WTC11 (cell line): ENCODE data around the gene U2AF1L4. TPM values are rescaled to one million over a fixed set of nuclear protein-coding genes. Genes with fewer than 3 reads are reported as not detected.

Experiments used
- ATAC-seq: fragments of 200-7000 bp; cut with Tn5 transposase; 2 replicates; pipeline ENCODE4 v1.10.0; 2021; ENCODE audit warnings: mild to moderate bottlenecking, moderate library complexity
- CTCF ChIA-PET: fragments of 300-600 bp; sonication (Branson Sonifier 250); formaldehyde crosslinking; loops from one replicate; lab custom pipeline; 2021; ENCODE audit warnings: antibody characterized with exemption; lab: Charles Lee
- POLR2A ChIA-PET: fragments of 350-600 bp; sonication (Branson Sonifier 250); formaldehyde crosslinking; loops from one replicate; lab custom pipeline; 2021; ENCODE audit warnings: antibody characterized with exemption; lab: Charles Lee
- DNase-seq: peaks from one replicate; pipeline ENCODE4 v3.0.0; 2021; ENCODE audit warnings: low spot score
- H3K27ac Mint-ChIP-seq: 2 replicates; pipeline ENCODE4 v1.8.0; 2021; ENCODE audit warnings: mixed read lengths
- H3K27me3 Mint-ChIP-seq: 2 replicates; pipeline ENCODE4 v1.8.0; 2021; ENCODE audit warnings: low read depth, mild to moderate bottlenecking, moderate library complexity, mixed read lengths
- H3K36me3 Mint-ChIP-seq: 2 replicates; pipeline ENCODE4 v1.8.0; 2021; ENCODE audit warnings: mixed read lengths
- H3K4me1 Mint-ChIP-seq: 2 replicates; pipeline ENCODE4 v1.8.0; 2022; ENCODE audit warnings: mixed read lengths
- H3K4me3 Mint-ChIP-seq: 2 replicates; pipeline ENCODE4 v1.8.0; 2021; ENCODE audit warnings: mild to moderate bottlenecking, moderate library complexity, mixed read lengths
- H3K9me3 Mint-ChIP-seq: 2 replicates; pipeline ENCODE4 v1.8.0; 2021; ENCODE audit warnings: mixed read lengths
- ATF1 ChIP-seq: sonication (generic); formaldehyde crosslinking; IDR thresholded peaks from 2 replicates; pipeline ENCODE4 v1.8.1; 2023; ENCODE audit warnings: mild to moderate bottlenecking, moderate library complexity, missing genetic modification reagents
- ETV6 ChIP-seq: sonication (generic); formaldehyde crosslinking; IDR thresholded peaks from 2 replicates; pipeline ENCODE4 v1.8.1; 2022; ENCODE audit warnings: mild to moderate bottlenecking, missing genetic modification reagents
- FOXK1 ChIP-seq: sonication (generic); formaldehyde crosslinking; IDR thresholded peaks from 2 replicates; pipeline ENCODE4 v1.8.0; 2022; ENCODE audit warnings: mild to moderate bottlenecking, moderate library complexity, missing genetic modification reagents
- JUN ChIP-seq: sonication (generic); formaldehyde crosslinking; IDR thresholded peaks from 2 replicates; pipeline ENCODE4 v1.8.0; 2023; ENCODE audit warnings: mild to moderate bottlenecking, missing genetic modification reagents
- NFYB ChIP-seq: sonication (generic); formaldehyde crosslinking; conservative IDR thresholded peaks from 2 replicates; pipeline ENCODE4 v1.8.0; 2022; ENCODE audit warnings: low read depth, missing genetic modification reagents
- RELA ChIP-seq: sonication (generic); formaldehyde crosslinking; IDR thresholded peaks from 2 replicates; pipeline ENCODE4 v1.8.1; 2022; ENCODE audit warnings: missing genetic modification reagents, mild to moderate bottlenecking, borderline replicate concordance
- RORB ChIP-seq: fragments of 250-450 bp; sonication (Bioruptor Pico); IDR thresholded peaks from 2 replicates; pipeline ENCODE4 v1.9.0; 2021; ENCODE audit warnings: mild to moderate bottlenecking
- SP1 ChIP-seq: sonication (generic); formaldehyde crosslinking; conservative IDR thresholded peaks from 2 replicates; pipeline ENCODE4 v1.8.1; 2022; ENCODE audit warnings: missing genetic modification reagents
- TEAD1 ChIP-seq: sonication (generic); formaldehyde crosslinking; IDR thresholded peaks from 2 replicates; pipeline ENCODE4 v1.8.0; 2022; ENCODE audit warnings: mild to moderate bottlenecking, missing genetic modification reagents
- ZNF416 ChIP-seq: fragments of 250-450 bp; sonication (Bioruptor Pico); IDR thresholded peaks from 2 replicates; pipeline ENCODE4 v1.9.0; 2021; ENCODE audit warnings: mild to moderate bottlenecking, inconsistent platforms
- total RNA-seq: library from RNA; stranded (reverse); gene quantifications from 3 replicates; pipeline ENCODE4 v1.2.3, GENCODE V29; 2021
- TF ChIP-seq, protein P1 (sequence below): sonication (generic); formaldehyde crosslinking; conservative IDR thresholded peaks from 2 replicates; pipeline ENCODE4 v1.8.1; 2023; ENCODE audit warnings: mild to moderate bottlenecking, low read depth, missing genetic modification reagents, moderate library complexity
- TF ChIP-seq, protein P2 (sequence below): sonication (generic); formaldehyde crosslinking; IDR thresholded peaks from 2 replicates; pipeline ENCODE4 v1.8.0; 2022; ENCODE audit warnings: mild to moderate bottlenecking, missing genetic modification reagents
- TF ChIP-seq, protein P3 (sequence below): sonication (generic); formaldehyde crosslinking; IDR thresholded peaks from 2 replicates; pipeline ENCODE4 v1.8.0; 2022; ENCODE audit warnings: mild to moderate bottlenecking, missing genetic modification reagents
- TF ChIP-seq, protein P4 (sequence below): sonication (generic); formaldehyde crosslinking; IDR thresholded peaks from 2 replicates; pipeline ENCODE4 v1.8.1; 2023; ENCODE audit warnings: mild to moderate bottlenecking, missing genetic modification reagents

The U2AF1L4 gene
- total RNA-seq, 1 experiment from 2014 or later, result 20.9 TPM

DNA sequence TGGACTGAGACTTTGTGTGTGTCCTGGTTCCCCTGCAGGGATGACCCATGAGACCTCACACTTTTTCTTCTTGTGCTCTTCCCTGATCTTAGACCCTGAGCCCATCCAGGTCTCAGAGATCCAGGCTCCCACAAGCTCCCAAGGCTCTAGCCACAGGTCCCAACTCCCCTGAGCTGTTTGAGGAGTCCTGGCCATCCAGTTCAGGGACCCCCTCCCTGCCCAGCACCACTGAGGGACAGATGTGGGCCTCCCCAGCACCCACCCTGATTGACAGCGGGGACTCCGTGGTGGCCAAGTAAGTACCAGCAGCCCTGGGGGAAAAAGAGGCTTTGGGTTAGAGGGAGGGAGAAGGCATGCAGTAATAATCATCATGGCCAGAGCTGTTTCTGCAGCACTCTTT is 14.5 kb upstream of the U2AF1L4 start:
- DNase-seq, result no peak
- H3K27ac Mint-ChIP-seq, result no peak overlapping the region
- H3K36me3 Mint-ChIP-seq, result peaks cover 16% of the 10 kb centered on the region
- TF ChIP-seq ATF1 (CRISPR knock-in tag) (no peak), SP1 (CRISPR knock-in tag) (no peak)
- TF ChIP-seq, protein P1, sequence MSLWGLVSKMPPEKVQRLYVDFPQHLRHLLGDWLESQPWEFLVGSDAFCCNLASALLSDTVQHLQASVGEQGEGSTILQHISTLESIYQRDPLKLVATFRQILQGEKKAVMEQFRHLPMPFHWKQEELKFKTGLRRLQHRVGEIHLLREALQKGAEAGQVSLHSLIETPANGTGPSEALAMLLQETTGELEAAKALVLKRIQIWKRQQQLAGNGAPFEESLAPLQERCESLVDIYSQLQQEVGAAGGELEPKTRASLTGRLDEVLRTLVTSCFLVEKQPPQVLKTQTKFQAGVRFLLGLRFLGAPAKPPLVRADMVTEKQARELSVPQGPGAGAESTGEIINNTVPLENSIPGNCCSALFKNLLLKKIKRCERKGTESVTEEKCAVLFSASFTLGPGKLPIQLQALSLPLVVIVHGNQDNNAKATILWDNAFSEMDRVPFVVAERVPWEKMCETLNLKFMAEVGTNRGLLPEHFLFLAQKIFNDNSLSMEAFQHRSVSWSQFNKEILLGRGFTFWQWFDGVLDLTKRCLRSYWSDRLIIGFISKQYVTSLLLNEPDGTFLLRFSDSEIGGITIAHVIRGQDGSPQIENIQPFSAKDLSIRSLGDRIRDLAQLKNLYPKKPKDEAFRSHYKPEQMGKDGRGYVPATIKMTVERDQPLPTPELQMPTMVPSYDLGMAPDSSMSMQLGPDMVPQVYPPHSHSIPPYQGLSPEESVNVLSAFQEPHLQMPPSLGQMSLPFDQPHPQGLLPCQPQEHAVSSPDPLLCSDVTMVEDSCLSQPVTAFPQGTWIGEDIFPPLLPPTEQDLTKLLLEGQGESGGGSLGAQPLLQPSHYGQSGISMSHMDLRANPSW (CRISPR knock-in tag), result no peak
- H3K4me3 Mint-ChIP-seq, result peak overlapping the region; percentile 94
- H3K4me1 Mint-ChIP-seq, result peaks cover 16% of the 10 kb centered on the region
- H3K9me3 Mint-ChIP-seq, result no peaks in the 10 kb centered on the region
- H3K27me3 Mint-ChIP-seq, result peaks cover 22% of the 10 kb centered on the region
- ChIA-PET CTCF (interaction anchor here (1.0 kb wide), 1 partner anchor 25 kb away, joined by 6 read pairs; no protein-coding TSS in a partner anchor), POLR2A (no interaction called here)
- ATAC-seq, result no peak

DNA sequence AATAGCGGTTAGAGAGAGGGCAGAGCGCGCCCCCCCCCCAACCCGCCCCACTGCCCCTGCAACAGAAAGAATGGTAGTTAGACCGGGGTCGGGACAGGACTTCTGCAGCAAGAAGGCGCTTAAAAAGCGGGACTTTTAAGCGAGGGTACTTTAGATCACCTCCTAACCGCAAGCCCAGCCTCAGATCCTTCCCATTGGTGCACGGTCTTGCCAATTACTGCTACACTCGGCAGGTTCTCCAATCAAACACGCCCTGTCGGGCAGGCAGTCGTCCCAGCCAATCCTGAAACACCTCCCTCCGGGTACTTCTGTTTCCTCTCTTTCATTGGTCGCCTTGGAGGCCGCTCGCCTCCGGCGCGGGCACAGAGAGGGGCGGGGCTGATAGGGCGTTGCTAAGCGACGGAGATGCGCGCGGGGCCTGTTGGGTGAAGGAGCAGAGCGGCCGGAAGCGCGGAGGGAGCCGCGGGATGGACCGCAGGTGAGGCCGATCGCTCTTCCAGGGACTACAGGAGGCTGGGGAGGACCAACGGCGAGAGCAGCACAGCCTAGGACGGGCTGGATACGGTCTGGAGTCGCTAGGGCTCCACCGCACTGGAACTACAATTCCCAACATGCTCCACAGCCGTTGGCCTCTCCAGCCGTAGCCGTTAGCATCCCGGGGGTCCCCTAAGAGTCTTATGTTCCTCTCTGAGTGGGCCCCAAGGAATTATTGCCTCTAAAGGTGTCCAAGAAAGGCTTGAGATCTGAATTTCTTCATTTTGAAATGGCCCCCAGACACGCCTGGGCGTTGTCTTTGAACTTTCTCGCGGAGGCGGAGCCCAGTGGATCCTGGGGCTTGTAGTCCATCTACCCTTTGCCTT is 12.8 kb upstream of the U2AF1L4 start, which contains the start of gene PROSER3:
Gene PROSER3 (plus strand): TSS at position 428 of the 860 bp plus-strand sequence. CDS start 40 bp downstream, at position 468.
- POLR2A ChIA-PET, result interaction anchor here (0.7 to 2.5 kb wide), 4 partner anchors 10 to 26 kb away, joined by 3 to 13 read pairs (median 8); partner anchors contain the start of gene LIN37
- H3K36me3 Mint-ChIP-seq, result peaks cover 11% of the 10 kb centered on the region
- H3K4me1 Mint-ChIP-seq, result peaks cover 16% of the 10 kb centered on the region
- no peaks in the 10 kb centered on the region for H3K9me3 Mint-ChIP-seq
- peak; percentile 94 for ATAC-seq
- CTCF ChIA-PET, result interaction anchor here (0.7 to 2.9 kb wide), 5 partner anchors 9 to 27 kb away, joined by 3 to 13 read pairs (median 5); partner anchors contain the start of genes LIN37, PSENEN and U2AF1L4
- H3K27me3 Mint-ChIP-seq, result peaks cover 23% of the 10 kb centered on the region
- peak; percentile 99 for DNase-seq
- H3K4me3 Mint-ChIP-seq, result peak within 1 kb of the TSS; percentile 94
- H3K27ac Mint-ChIP-seq, result peak within 1 kb of the TSS; percentile 82
- TF ChIP-seq ZNF416 (CRISPR knock-in tag), result 0 out of 2 replicates have a peak, but pooled peaks have one; percentile 51
- 0 out of 2 replicates have a peak, but pooled peaks have one; percentile 56 for TF ChIP-seq FOXK1 (CRISPR knock-in tag)
- no peak for TF ChIP-seq RORB
- TF ChIP-seq, protein P2, sequence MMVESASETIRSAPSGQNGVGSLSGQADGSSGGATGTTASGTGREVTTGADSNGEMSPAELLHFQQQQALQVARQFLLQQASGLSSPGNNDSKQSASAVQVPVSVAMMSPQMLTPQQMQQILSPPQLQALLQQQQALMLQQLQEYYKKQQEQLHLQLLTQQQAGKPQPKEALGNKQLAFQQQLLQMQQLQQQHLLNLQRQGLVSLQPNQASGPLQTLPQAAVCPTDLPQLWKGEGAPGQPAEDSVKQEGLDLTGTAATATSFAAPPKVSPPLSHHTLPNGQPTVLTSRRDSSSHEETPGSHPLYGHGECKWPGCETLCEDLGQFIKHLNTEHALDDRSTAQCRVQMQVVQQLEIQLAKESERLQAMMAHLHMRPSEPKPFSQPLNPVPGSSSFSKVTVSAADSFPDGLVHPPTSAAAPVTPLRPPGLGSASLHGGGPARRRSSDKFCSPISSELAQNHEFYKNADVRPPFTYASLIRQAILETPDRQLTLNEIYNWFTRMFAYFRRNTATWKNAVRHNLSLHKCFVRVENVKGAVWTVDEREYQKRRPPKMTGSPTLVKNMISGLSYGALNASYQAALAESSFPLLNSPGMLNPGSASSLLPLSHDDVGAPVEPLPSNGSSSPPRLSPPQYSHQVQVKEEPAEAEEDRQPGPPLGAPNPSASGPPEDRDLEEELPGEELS (CRISPR knock-in tag), result peak; percentile 54; the same call in 1 of the 2 replicates
- TF ChIP-seq RELA (CRISPR knock-in tag), result no peak
- TF ChIP-seq, protein P3, sequence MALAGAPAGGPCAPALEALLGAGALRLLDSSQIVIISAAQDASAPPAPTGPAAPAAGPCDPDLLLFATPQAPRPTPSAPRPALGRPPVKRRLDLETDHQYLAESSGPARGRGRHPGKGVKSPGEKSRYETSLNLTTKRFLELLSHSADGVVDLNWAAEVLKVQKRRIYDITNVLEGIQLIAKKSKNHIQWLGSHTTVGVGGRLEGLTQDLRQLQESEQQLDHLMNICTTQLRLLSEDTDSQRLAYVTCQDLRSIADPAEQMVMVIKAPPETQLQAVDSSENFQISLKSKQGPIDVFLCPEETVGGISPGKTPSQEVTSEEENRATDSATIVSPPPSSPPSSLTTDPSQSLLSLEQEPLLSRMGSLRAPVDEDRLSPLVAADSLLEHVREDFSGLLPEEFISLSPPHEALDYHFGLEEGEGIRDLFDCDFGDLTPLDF (CRISPR knock-in tag), result no peak
- 0 out of 2 replicates have a peak, but pooled peaks have one; percentile 19 for TF ChIP-seq ETV6 (CRISPR knock-in tag)
- TF ChIP-seq JUN (CRISPR knock-in tag), result no peak
- no peak for TF ChIP-seq TEAD1 (CRISPR knock-in tag)
- TF ChIP-seq NFYB (CRISPR knock-in tag), result peak; percentile 100
- TF ChIP-seq SP1 (CRISPR knock-in tag), result peak; percentile 49; the same call in 1 of the 2 replicates
- TF ChIP-seq, protein P4, sequence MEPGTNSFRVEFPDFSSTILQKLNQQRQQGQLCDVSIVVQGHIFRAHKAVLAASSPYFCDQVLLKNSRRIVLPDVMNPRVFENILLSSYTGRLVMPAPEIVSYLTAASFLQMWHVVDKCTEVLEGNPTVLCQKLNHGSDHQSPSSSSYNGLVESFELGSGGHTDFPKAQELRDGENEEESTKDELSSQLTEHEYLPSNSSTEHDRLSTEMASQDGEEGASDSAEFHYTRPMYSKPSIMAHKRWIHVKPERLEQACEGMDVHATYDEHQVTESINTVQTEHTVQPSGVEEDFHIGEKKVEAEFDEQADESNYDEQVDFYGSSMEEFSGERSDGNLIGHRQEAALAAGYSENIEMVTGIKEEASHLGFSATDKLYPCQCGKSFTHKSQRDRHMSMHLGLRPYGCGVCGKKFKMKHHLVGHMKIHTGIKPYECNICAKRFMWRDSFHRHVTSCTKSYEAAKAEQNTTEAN (CRISPR knock-in tag), result no peak
